ENCODE results near the gene TMF1. TPM values are rescaled to one million over a fixed set of nuclear protein-coding genes. Genes with fewer than 3 reads are reported as not detected.

Gene TMF1
- total and polyA plus RNA-seq, 2 of the 8 experiments (the other 6 are each of a cell fraction or from before 2014, with no cell fraction given) = 1.4 to 18.3 TPM

DNA sequence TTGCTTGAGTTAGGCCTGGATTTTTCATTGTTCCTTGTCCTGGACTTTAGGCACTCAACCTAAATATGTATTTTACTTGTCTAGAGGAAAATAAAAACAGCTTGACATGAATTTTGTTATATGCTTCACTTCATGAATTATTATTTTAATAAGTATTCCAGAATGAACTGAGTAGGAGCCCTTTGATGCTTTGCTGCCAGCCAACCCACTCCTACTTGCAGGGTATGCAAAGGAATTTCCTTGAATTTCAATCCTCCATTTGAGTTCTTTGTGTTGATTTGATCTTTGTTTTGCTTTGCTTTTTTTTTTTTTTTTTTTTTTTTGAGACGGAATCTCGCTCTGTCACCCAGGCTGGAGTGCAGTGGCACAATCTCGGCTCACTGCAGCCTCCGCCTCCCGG is 44.2 kb upstream of the TMF1 start:
- no peaks in the 10 kb centered on the region for H3K79me1 ChIP-seq (ENCODE audit: low read depth, low read length)
- H2BK20ac ChIP-seq (ENCODE audit: low read length) = no peak overlapping the region
- no peak overlapping the region for H3K14ac ChIP-seq (ENCODE audit: insufficient read length)
- TF ChIP-seq POU5F1 (IDR thresholded peaks at IDR 0.05; ENCODE audit: low read depth, low read length) (no peak), BCL11A (IDR thresholded peaks at IDR 0.05; ENCODE audit: low read depth in 2 of 2, low read length in 2 of 2) (no peak), CHD2 (IDR thresholded peaks at IDR 0.05; ENCODE audit: low read length) (no peak), TCF12 (IDR thresholded peaks at IDR 0.05; ENCODE audit: low read depth, low read length) (no peak), TBP (IDR thresholded peaks at IDR 0.05; ENCODE audit: low read depth, low read length) (no peak), RBBP5 (IDR thresholded peaks at IDR 0.05; ENCODE audit: borderline replicate concordance, low read depth, low read length) (no peak), SP4 (IDR thresholded peaks at IDR 0.05; ENCODE audit: low read length) (no peak), ATF3 (IDR thresholded peaks at IDR 0.05; ENCODE audit: insufficient read depth, low read depth, low read length) (no peak), ASH2L (IDR thresholded peaks at IDR 0.05; ENCODE audit: low read length) (no peak), TEAD4 (IDR thresholded peaks at IDR 0.05; ENCODE audit: low read depth, low read length) (no peak), YY1 (IDR thresholded peaks at IDR 0.05; ENCODE audit: low read depth, low read length) (no peak), KDM1A (IDR thresholded peaks at IDR 0.05; ENCODE audit: borderline replicate concordance, low read length) (no peak), RNF2 (IDR thresholded peaks at IDR 0.05; ENCODE audit: borderline replicate concordance, low read depth, low read length, missing control alignments, poor library complexity, severe bottlenecking) (no peak), JUND (IDR thresholded peaks at IDR 0.05; ENCODE audit: low read length) (no peak)
- H2AK5ac ChIP-seq (ENCODE audit: low read depth, low read length) = no peak overlapping the region
- H2BK5ac ChIP-seq (ENCODE audit: low read depth, low read length) = no peak overlapping the region
- DNase-seq (ENCODE audit: low read depth in 1 of 2, low spot score in 2 of 2) (no peak), FAIRE-seq (no peak)
- no peak overlapping the region for H3K18ac ChIP-seq (ENCODE audit: extremely low read depth, low read length)
- no peak overlapping the region for H3K27ac ChIP-seq (ENCODE audit: low read depth, low read length)
- no peak overlapping the region for H4K5ac ChIP-seq (ENCODE audit: insufficient read length, low read depth, low read length)
- no peak overlapping the region for H4K8ac ChIP-seq (ENCODE audit: extremely low read depth, insufficient read depth, low read length)
- no peaks in the 10 kb centered on the region for H3K36me3 ChIP-seq (ENCODE audit: control insufficient read depth in 2 of 4, insufficient read depth in 4 of 4, low read length in 3 of 4)
- ChIA-PET POLR2A (ENCODE audit: partially characterized antibody) (no interaction called here), CTCF (ENCODE audit: partially characterized antibody) (interaction anchor here (0.6 kb wide), 1 partner anchor 502 kb away, joined by 3 read pairs; no protein-coding TSS in a partner anchor)
- H3K23me2 ChIP-seq (ENCODE audit: low read depth, low read length) = no peaks in the 10 kb centered on the region
- no peak overlapping the region for H2BK120ac ChIP-seq (replicated peaks; ENCODE audit: low read depth, low read length)
- H3K9me3 ChIP-seq (ENCODE audit: insufficient read depth in 2 of 2, low read depth in 1 of 2, low read length in 1 of 2) = no peaks in the 10 kb centered on the region
- 100% methylated on average over 2 of the region's 5 CpGs; no CpG with 5 or more reads in 1 of the 2 experiments for WGBS, 2 experiments (ENCODE audit: extremely low coverage in 1 of 2, insufficient coverage in 1 of 2, insufficient read length in 1 of 2, insufficient replicate concordance in 2 of 2, low coverage in 1 of 2, low lambda C conversion rate in 2 of 2, missing lambda C conversion rate in 1 of 2)
- H3K9ac ChIP-seq (replicated peaks in 1 of 4; ENCODE audit: extremely low read depth in 1 of 4, low read depth in 3 of 4, low read length in 3 of 4) = no peak overlapping the region
- no peaks in the 10 kb centered on the region for H3K79me2 ChIP-seq (ENCODE audit: control insufficient read depth in 1 of 2, insufficient read depth in 2 of 2, low read length in 2 of 2)
- H4K91ac ChIP-seq (replicated peaks; ENCODE audit: insufficient read length, low read length) = no peak overlapping the region
- H3K27me3 ChIP-seq (replicated peaks in 1 of 4; ENCODE audit: control insufficient read depth in 3 of 4, extremely low read depth in 1 of 4, insufficient read depth in 3 of 4, low read length in 3 of 4) = no peaks in the 10 kb centered on the region
- H4K20me1 ChIP-seq (replicated peaks in 1 of 2; ENCODE audit: control insufficient read depth in 1 of 2, insufficient read depth in 2 of 2, low read length in 2 of 2) = no peaks in the 10 kb centered on the region
- no peak overlapping the region for H3K4me3 ChIP-seq (ENCODE audit: extremely low read depth in 1 of 4, insufficient read depth in 2 of 4, low read depth in 3 of 4, low read length in 4 of 4)
- no peak overlapping the region for H2BK15ac ChIP-seq (ENCODE audit: low read length)
- peaks cover 0 to 7% (median under 1%) of the 10 kb centered on the region in 4 experiments; a peak in 3 of 7 replicates for H3K4me1 ChIP-seq (replicated peaks in 1 of 4; ENCODE audit: control insufficient read depth in 3 of 4, insufficient read depth in 4 of 4, low read length in 3 of 4)
- H3K4ac ChIP-seq (replicated peaks; ENCODE audit: insufficient read length, low read depth, low read length) = no peak overlapping the region
- no peak overlapping the region for H3K4me2 ChIP-seq (ENCODE audit: insufficient read depth in 1 of 2, low read depth in 2 of 2, low read length in 2 of 2)
- no peak overlapping the region for H3K56ac ChIP-seq (replicated peaks; ENCODE audit: insufficient read length, low read depth, low read length)
- H2BK12ac ChIP-seq (ENCODE audit: low read depth, low read length) = no peak overlapping the region
- H3K23ac ChIP-seq (ENCODE audit: insufficient read length) = no peak overlapping the region
- no peak overlapping the region for H2AFZ ChIP-seq (ENCODE audit: low read length)

All from H1 (cell line).